AG04449 (cell line): ENCODE data around the gene PPP1R9B.

Experiments used
- CTCF ChIA-PET: fragments of 350-600 bp; formaldehyde crosslinking; extraction: SDS; loops from one replicate; lab custom pipeline; 2021; ENCODE audit warnings: antibody characterized with exemption; lab: Yijun Ruan, JAX
- POLR2A ChIA-PET: fragments of 400-600, 350-600 bp; formaldehyde crosslinking; extraction: SDS; loops from one replicate; lab custom pipeline; 2020; ENCODE audit warnings: antibody characterized with exemption, inconsistent platforms; lab: Yijun Ruan, JAX
- DNase-seq: peaks from one replicate; pipeline ENCODE4 v3.0.0-alpha.2; 2010; ENCODE audit warnings: low read depth, low spot score
- H3K4me3 ChIP-seq: 2 replicates; pipeline ENCODE4 v1.5.1; 2011; ENCODE audit warnings: low read depth, mild to moderate bottlenecking, control low read depth, low read length
- TF ChIP-seq, protein P1 (sequence below): IDR thresholded peaks from one replicate; pipeline ENCODE4 v1.5.1; 2011; ENCODE audit warnings: mild to moderate bottlenecking, moderate library complexity, low read length, control low read depth, inconsistent platforms; ENCODE audit not compliant: insufficient read depth; ENCODE audit errors: missing control alignments

The PPP1R9B gene

GRCh38 chr17:50111673-50112655, 38.5 kb downstream of the PPP1R9B start:
- TF ChIP-seq, protein P1, sequence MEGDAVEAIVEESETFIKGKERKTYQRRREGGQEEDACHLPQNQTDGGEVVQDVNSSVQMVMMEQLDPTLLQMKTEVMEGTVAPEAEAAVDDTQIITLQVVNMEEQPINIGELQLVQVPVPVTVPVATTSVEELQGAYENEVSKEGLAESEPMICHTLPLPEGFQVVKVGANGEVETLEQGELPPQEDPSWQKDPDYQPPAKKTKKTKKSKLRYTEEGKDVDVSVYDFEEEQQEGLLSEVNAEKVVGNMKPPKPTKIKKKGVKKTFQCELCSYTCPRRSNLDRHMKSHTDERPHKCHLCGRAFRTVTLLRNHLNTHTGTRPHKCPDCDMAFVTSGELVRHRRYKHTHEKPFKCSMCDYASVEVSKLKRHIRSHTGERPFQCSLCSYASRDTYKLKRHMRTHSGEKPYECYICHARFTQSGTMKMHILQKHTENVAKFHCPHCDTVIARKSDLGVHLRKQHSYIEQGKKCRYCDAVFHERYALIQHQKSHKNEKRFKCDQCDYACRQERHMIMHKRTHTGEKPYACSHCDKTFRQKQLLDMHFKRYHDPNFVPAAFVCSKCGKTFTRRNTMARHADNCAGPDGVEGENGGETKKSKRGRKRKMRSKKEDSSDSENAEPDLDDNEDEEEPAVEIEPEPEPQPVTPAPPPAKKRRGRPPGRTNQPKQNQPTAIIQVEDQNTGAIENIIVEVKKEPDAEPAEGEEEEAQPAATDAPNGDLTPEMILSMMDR, result no peak
- no peak for DNase-seq
- ChIA-PET POLR2A (no interaction called here), CTCF (interaction anchor here (0.7 to 8.9 kb wide), 16 partner anchors 11 to 244 kb away, joined by 3 to 92 read pairs (median 5); partner anchors contain the start of genes PDK2 and PPP1R9B)
- H3K4me3 ChIP-seq, result no peak overlapping the region

- no peak overlapping the region for H3K4me3 ChIP-seq
- CTCF ChIA-PET, result interaction anchor here (0.8 to 7.7 kb wide), 9 partner anchors 8 to 186 kb away, joined by 3 to 62 read pairs (median 4); partner anchors contain the start of gene PDK2
- no peak for DNase-seq
- POLR2A ChIA-PET, result interaction anchor here (0.5 kb wide), 1 partner anchor 36 kb away, joined by 4 read pairs; no protein-coding TSS in a partner anchor
- TF ChIP-seq, protein P1, result no peak
These were observed 39.7 kb downstream of the PPP1R9B start for GRCh38 chr17:50110591-50111349.

DNA sequence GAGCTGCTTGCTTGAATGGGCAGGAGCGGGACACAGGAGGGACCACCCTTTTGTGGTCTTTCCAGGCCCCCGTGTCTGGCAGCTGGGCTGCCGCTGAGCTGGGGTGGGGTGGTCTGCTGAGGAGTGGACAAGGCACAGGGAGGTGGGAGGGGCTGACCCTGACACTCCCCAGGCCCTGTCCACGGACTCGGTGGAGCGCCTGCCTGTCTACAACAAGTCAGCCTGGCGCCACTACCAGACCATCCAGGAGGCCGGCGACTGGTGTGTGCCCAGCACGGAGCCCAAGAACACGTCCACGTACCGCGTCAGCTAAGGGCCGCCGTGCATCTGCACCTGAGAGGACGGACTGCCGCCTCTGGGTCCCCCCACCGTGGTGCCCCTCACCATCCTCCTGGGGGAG, 40.7 kb downstream of the PPP1R9B start:
- H3K4me3 ChIP-seq, result no peak overlapping the region
- TF ChIP-seq, protein P1, result no peak
- no peak for DNase-seq
- POLR2A ChIA-PET, result no interaction called here
- CTCF ChIA-PET, result interaction anchor here (1.1 to 3.7 kb wide), 4 partner anchors 8 to 31 kb away, joined by 3 to 28 read pairs (median 6); no protein-coding TSS in a partner anchor

DNA sequence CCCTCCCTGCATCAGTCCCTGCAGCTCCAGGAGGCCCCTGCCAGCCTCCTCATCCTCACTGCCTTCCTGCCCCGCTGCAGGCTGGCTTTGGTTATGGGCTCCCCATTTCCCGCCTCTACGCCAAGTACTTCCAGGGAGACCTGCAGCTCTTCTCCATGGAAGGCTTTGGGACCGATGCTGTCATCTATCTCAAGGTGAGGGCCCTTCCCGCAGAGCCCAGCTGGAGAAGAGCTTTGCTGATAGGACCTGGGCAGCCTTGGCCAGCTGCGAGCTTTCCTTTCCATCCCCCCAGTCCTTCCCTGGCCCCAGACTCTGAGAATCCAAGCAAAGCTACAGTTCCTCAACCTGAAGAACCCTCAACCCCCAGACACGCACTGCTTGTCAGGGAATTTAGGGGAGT, 41.3 kb downstream of the PPP1R9B start:
- ChIA-PET CTCF (interaction anchor here (1.1 to 3.7 kb wide), 8 partner anchors 9 to 188 kb away, joined by 3 to 28 read pairs (median 6); partner anchors contain the start of gene PDK2), POLR2A (no interaction called here)
- DNase-seq, result no peak
- TF ChIP-seq, protein P1, result no peak
- H3K4me3 ChIP-seq, result no peak overlapping the region

DNA sequence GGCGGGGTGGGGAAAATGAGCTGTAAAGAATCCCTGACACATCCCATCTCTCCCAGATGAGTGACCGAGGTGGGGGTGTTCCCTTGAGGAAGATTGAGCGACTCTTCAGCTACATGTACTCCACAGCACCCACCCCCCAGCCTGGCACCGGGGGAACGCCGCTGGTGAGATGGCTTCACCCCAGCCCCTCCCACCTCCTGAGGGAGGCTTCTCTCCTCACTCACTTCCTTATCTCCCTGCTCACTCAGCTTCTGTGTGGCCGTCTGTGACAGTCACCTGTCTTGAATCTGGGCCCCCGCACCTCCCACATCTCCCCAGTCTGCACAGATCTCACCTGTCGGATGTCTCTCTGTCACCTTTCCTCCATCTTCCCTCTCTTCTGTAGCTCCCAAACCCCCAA, 41.9 kb downstream of the PPP1R9B start:
- H3K4me3 ChIP-seq, result no peak overlapping the region
- CTCF ChIA-PET, result interaction anchor here (0.8 to 3.7 kb wide), 8 partner anchors 9 to 189 kb away, joined by 3 to 28 read pairs (median 6); partner anchors contain the start of gene PDK2
- TF ChIP-seq, protein P1, result no peak
- DNase-seq, result no peak
- POLR2A ChIA-PET, result interaction anchor here (0.7 kb wide), 1 partner anchor 10 kb away, joined by 3 read pairs; no protein-coding TSS in a partner anchor
